Gastroesophageal sphincter (tissue), 4 donors: ENCODE results near the gene CTXND1. TPM values are rescaled to one million over a fixed set of nuclear protein-coding genes. Genes with fewer than 3 reads are reported as not detected.

Experiments used
- ATAC-seq: fragments of 150-250 bp; one replicate; pipeline ENCODE4 v1.9.1; 2016; ENCODE audit warnings: mild to moderate bottlenecking, moderate library complexity
- H3K27ac ChIP-seq, 4 donors: fragments of 200-600 bp; sonication (generic) in 3 of 4; 1 replicate in 3 of 4; 2 replicates in 1 of 4; pipeline ENCODE4 v1.5.1; 2016 to 2019
- H3K27me3 ChIP-seq: fragments of 200-600 bp; sonication (generic); one replicate; pipeline ENCODE4 v1.5.1; 2019
- H3K36me3 ChIP-seq, 2 donors: fragments of 200-600 bp; sonication (generic); one replicate each; pipeline ENCODE4 v1.5.1; 2019; ENCODE audit warnings: control low read depth in 1 of 2
- H3K4me1 ChIP-seq, 3 donors: fragments of 200-600 bp; sonication (generic); 1 replicate in 2 of 3; 2 replicates in 1 of 3; pipeline ENCODE4 v1.5.1; 2016 to 2019; ENCODE audit warnings: control low read depth in 2 of 3
- H3K4me3 ChIP-seq, 2 donors: fragments of 200-600 bp; sonication (generic); one replicate each; pipeline ENCODE4 v1.5.1; 2019; ENCODE audit warnings: mild to moderate bottlenecking in 1 of 2, moderate library complexity in 1 of 2
- H3K9me3 ChIP-seq, 3 donors: fragments of 200-600 bp; sonication (generic); one replicate each; pipeline ENCODE4 v1.5.1; 2017 to 2019; ENCODE audit warnings: control low read depth in 2 of 3
- CTCF ChIP-seq, 4 experiments: fragments of 200-600 bp in 2 of 4; fragments of 450-650 bp in 2 of 4; sonication (generic) in 1 of 4; IDR thresholded peaks; one replicate each; pipeline ENCODE4 v1.5.1; 2017 to 2019; ENCODE audit warnings: antibody characterized with exemption in 4 of 4, mild to moderate bottlenecking in 2 of 4, moderate library complexity in 2 of 4
- EP300 ChIP-seq: sonication (generic); formaldehyde crosslinking; IDR thresholded peaks from one replicate; pipeline ENCODE4 v1.6.1; 2017; ENCODE audit warnings: antibody characterized with exemption, mild to moderate bottlenecking
- POLR2A ChIP-seq, 2 donors: fragments of 450-650 bp; IDR thresholded peaks; one replicate each; pipeline ENCODE4 v1.6.1; 2017; ENCODE audit warnings: antibody characterized with exemption in 2 of 2, mild to moderate bottlenecking in 2 of 2, moderate library complexity in 1 of 2
- POLR2AphosphoS5 ChIP-seq: sonication (generic); formaldehyde crosslinking; IDR thresholded peaks from one replicate; pipeline ENCODE4 v1.6.1; 2017; ENCODE audit warnings: antibody characterized with exemption
- WGBS, 2 donors: methylation state at CpG; one replicate each; pipeline ENCODE4 v1.1.5; 2018; ENCODE audit warnings: low coverage in 1 of 2; 5-methylcytosine and 5-hydroxymethylcytosine counted together
- total RNA-seq, 4 donors: library from RNA; depleted of rRNA; stranded (reverse); fragments of >200 nt; gene quantifications; one replicate each; pipeline ENCODE4 v1.1.0, GENCODE V29; 2016

Gene CTXND1
- total RNA-seq, 4 donors from 2014 or later = 0.27 to 0.85 (median 0.75) TPM

GRCh38 chr15:80201256-80202015 is 50.6 kb downstream of the CTXND1 start:
- ATAC-seq = no peak
- TF ChIP-seq POLR2A (IDR thresholded peaks at IDR 0.05) (no peak), POLR2AphosphoS5 (no peak), CTCF (IDR thresholded peaks at IDR 0.05) (no peak), EP300 (no peak)
- peaks cover 17% of the 10 kb centered on the region for H3K27me3 ChIP-seq

GRCh38 chr15:80199869-80200268 is 52.1 kb downstream of the CTXND1 start:
- Histone ChIP-seq H3K27me3 (peaks cover 17% of the 10 kb centered on the region), H3K4me3 (no peak overlapping the region), H3K36me3 (peaks cover 0 to 5% of the 10 kb centered on the region in 2 donors), H3K9me3 (no peaks in the 10 kb centered on the region), H3K27ac (no peak overlapping the region), H3K4me1 (no peaks in the 10 kb centered on the region)
- no peak for TF ChIP-seq CTCF (IDR thresholded peaks at IDR 0.05)
- no peak for TF ChIP-seq EP300
- no peak for TF ChIP-seq POLR2AphosphoS5
- TF ChIP-seq POLR2A (IDR thresholded peaks at IDR 0.05) = no peak
- no peak for ATAC-seq
- WGBS, 2 donors = 80 to 89% methylated on average over 1 of the region's 3 CpGs

More at GRCh38 chr15:80201256-80202015, 50.6 kb downstream of the CTXND1 start:
- H3K4me1 ChIP-seq = no peaks in the 10 kb centered on the region
- H3K27ac ChIP-seq = no peak overlapping the region
- no peaks in the 10 kb centered on the region for H3K9me3 ChIP-seq
- 76 to 83% methylated on average over 5 to 9 of the region's 26 CpGs for WGBS, 2 donors
- H3K4me3 ChIP-seq = no peak overlapping the region
- H3K36me3 ChIP-seq = peaks cover 0 to 5% of the 10 kb centered on the region in 2 donors

GRCh38 chr15:80199366-80199765 is 52.6 kb downstream of the CTXND1 start:
- H3K4me1 ChIP-seq = no peaks in the 10 kb centered on the region
- H3K9me3 ChIP-seq = no peaks in the 10 kb centered on the region
- H3K27ac ChIP-seq = no peak overlapping the region
- peaks cover 17% of the 10 kb centered on the region for H3K27me3 ChIP-seq
- TF ChIP-seq EP300 = no peak
- no peak for TF ChIP-seq POLR2AphosphoS5
- TF ChIP-seq POLR2A (IDR thresholded peaks at IDR 0.05) = no peak
- TF ChIP-seq CTCF (IDR thresholded peaks at IDR 0.05) = no peak
- H3K4me3 ChIP-seq = no peak overlapping the region
- 25 to 33% methylated on average over 1 of the region's 2 CpGs for WGBS, 2 donors
- ATAC-seq = no peak
- peaks cover 0 to 5% of the 10 kb centered on the region in 2 donors for H3K36me3 ChIP-seq

GRCh38 chr15:80194914-80195313 is 57.1 kb downstream of the CTXND1 start:
- no peak for TF ChIP-seq POLR2AphosphoS5
- TF ChIP-seq CTCF (IDR thresholded peaks at IDR 0.05) = no peak
- no peak for TF ChIP-seq POLR2A (IDR thresholded peaks at IDR 0.05)
- TF ChIP-seq EP300 = no peak
- H3K9me3 ChIP-seq = no peaks in the 10 kb centered on the region
- 78% methylated on average over 1 of the region's 1 CpG for WGBS, 2 donors
- no peak overlapping the region for H3K4me3 ChIP-seq
- no peaks in the 10 kb centered on the region for H3K27me3 ChIP-seq
- H3K27ac ChIP-seq = no peak overlapping the region
- peaks cover 0 to 5% of the 10 kb centered on the region in 2 donors for H3K36me3 ChIP-seq
- ATAC-seq = no peak
- H3K4me1 ChIP-seq = no peaks in the 10 kb centered on the region

- no peaks in the 10 kb centered on the region for H3K27me3 ChIP-seq
- no peaks in the 10 kb centered on the region for H3K9me3 ChIP-seq
- no peaks in the 10 kb centered on the region for H3K4me1 ChIP-seq
- TF ChIP-seq EP300 (no peak), CTCF (IDR thresholded peaks at IDR 0.05) (no peak), POLR2A (IDR thresholded peaks at IDR 0.05) (no peak), POLR2AphosphoS5 (no peak)
- no peak overlapping the region for H3K4me3 ChIP-seq
- no peak for ATAC-seq
- H3K27ac ChIP-seq = no peak overlapping the region
- peaks cover 0 to 5% of the 10 kb centered on the region in 2 donors for H3K36me3 ChIP-seq
- WGBS, 2 donors = 88 to 100% methylated on average over 1 of the region's 1 CpG
Measured at GRCh38 chr15:80194186-80194585, 57.8 kb downstream of the CTXND1 start.
